Thymus (tissue), 11 donors: ENCODE measurements around the gene LILRB4. TPM values are rescaled to one million over a fixed set of nuclear protein-coding genes. Genes with fewer than 3 reads are reported as not detected.
"Not testable (repeated sequence)": the region's sequence is repeated elsewhere in the genome, so short reads cannot be mapped to it uniquely, and the experiment has no call there.

Source experiments
- DNase-seq, 9 donors: peaks; one replicate each; pipeline ENCODE4 v3.0.0-alpha.2; 2013; ENCODE audit warnings: low spot score in 9 of 9, low read depth in 6 of 9, missing footprints in 1 of 9
- H3K27ac ChIP-seq, 2 donors: one replicate each; pipeline ENCODE4 v1.5.1; 2013; ENCODE audit warnings: control low read depth in 1 of 2, low read depth in 1 of 2, low read length in 1 of 2, mild to moderate bottlenecking in 1 of 2, moderate library complexity in 1 of 2
- H3K27me3 ChIP-seq, 2 donors: one replicate each; pipeline ENCODE4 v1.5.1; 2013; ENCODE audit warnings: low read length in 1 of 2; ENCODE audit not compliant: control insufficient read depth in 2 of 2, insufficient read depth in 1 of 2
- H3K36me3 ChIP-seq, 2 donors: one replicate each; pipeline ENCODE4 v1.5.1; 2013; ENCODE audit warnings: low read length in 1 of 2, mild to moderate bottlenecking in 1 of 2, moderate library complexity in 1 of 2; ENCODE audit not compliant: control insufficient read depth in 2 of 2, insufficient read depth in 2 of 2
- H3K4me1 ChIP-seq, 2 donors: one replicate each; pipeline ENCODE4 v1.5.1; 2013; ENCODE audit warnings: low read length in 2 of 2; ENCODE audit not compliant: control insufficient read depth in 2 of 2, insufficient read depth in 2 of 2
- H3K4me3 ChIP-seq, 2 donors: one replicate each; pipeline ENCODE4 v1.5.1; 2013; ENCODE audit warnings: low read length in 2 of 2, control low read depth in 1 of 2, mild to moderate bottlenecking in 1 of 2
- H3K9me3 ChIP-seq, 2 donors: one replicate each; pipeline ENCODE4 v1.5.1; 2013; ENCODE audit warnings: low read length in 1 of 2, mild to moderate bottlenecking in 1 of 2; ENCODE audit not compliant: control insufficient read depth in 2 of 2, insufficient read depth in 1 of 2
- WGBS: extraction: QIAGEN DNeasy Blood & Tissue Kit; methylation state at CpG from one replicate; pipeline ENCODE4 v1.1.7; 2013; 5-methylcytosine and 5-hydroxymethylcytosine counted together
- polyA plus RNA-seq: library from polyadenylated mRNA; stranded (reverse); fragments of 200-250 nt; gene quantifications from one replicate; pipeline ENCODE4 v1.2.3, GENCODE V29; 2013
- total RNA-seq: library from RNA; stranded (reverse); fragments of 120-200 nt; gene quantifications from one replicate; pipeline ENCODE4 v1.2.4, GENCODE V29; 2013
- donor health status: healthy.

The LILRB4 gene
- total and polyA plus RNA-seq, 2 donors, result 4.2 to 14.4 TPM

DNA sequence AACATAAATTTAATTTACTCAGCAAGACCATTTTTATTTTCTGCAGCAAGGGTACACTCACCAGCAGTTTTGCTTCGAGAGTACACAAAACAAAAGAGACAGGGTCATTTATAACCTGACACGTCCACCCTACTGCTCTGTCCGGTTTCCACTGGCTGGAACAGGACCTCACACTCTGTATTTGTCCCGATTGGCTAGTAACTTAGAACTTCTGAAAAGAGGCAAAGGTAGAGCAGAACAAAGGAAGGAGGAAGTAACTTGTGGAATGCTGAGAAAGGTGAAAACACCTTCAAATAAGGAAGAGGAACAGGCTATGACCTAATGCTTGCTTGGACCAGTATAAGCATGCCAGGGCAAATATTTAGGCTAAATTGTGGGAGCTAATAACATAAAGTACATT lies 34.9 kb upstream of the LILRB4 start:
- H3K9me3 ChIP-seq, H3K27ac ChIP-seq, H3K4me3 ChIP-seq, H3K27me3 ChIP-seq, H3K36me3 ChIP-seq, DNase-seq, H3K4me1 ChIP-seq: not testable (repeated sequence)
- WGBS, result 91% methylated on average over 4 of the region's 4 CpGs

DNA sequence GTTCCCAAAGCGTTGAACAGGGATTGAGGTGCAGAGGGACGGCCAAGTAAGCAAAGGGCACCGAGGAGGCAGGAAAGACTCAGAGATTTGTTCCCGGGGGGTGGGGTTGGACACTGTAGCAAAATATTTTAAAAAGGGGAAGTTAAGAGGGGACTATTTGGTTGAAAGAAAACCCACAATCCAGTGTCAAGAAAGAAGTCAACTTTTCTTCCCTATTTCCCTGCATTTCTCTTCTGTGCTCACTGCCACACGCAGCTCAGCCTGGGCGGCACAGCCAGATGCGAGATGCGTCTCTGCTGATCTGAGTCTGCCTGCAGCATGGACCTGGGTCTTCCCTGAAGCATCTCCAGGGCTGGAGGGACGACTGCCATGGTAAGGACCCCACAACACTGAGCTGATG lies 32.5 kb upstream of the LILRB4 start, which contains the start of gene LILRB1:
TSS of gene LILRB1 (plus strand) at position 223 of the 400 bp plus-strand sequence. CDS start 590 bp downstream, outside the sequence.
- H3K4me1 ChIP-seq, H3K27ac ChIP-seq, H3K36me3 ChIP-seq, H3K4me3 ChIP-seq, DNase-seq, H3K27me3 ChIP-seq, H3K9me3 ChIP-seq: not testable (repeated sequence)
- WGBS, result 20% methylated on average over 9 of the region's 9 CpGs

DNA sequence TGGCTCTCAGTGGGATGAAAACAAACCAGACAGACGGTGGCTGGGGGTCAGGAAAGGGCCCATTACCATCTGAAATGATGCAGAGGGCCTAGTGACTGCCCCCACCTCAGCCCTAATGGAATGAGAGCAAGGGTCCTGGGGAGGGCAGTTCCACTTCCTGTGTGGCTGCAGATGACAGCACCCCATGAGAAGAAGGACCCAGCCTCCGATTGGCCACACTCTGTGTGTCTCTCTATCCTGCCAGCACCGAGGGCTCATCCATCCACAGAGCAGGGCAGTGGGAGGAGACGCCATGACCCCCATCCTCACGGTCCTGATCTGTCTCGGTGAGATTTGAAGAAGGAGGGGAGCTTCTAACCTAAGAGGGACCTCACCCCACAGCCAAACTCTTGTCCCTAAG lies 32.0 kb upstream of the LILRB4 start:
- Histone ChIP-seq H3K4me3 (no peak overlapping the region), H3K9me3 (peaks cover 0 to 3% of the 10 kb centered on the region in 2 donors), H3K4me1 (no peaks in the 10 kb centered on the region), H3K27me3 (no peaks in the 10 kb centered on the region), H3K27ac (no peak overlapping the region), H3K36me3 (no peaks in the 10 kb centered on the region)
- 66% methylated on average over 6 of the region's 6 CpGs for WGBS
- DNase-seq, result no peak

DNA sequence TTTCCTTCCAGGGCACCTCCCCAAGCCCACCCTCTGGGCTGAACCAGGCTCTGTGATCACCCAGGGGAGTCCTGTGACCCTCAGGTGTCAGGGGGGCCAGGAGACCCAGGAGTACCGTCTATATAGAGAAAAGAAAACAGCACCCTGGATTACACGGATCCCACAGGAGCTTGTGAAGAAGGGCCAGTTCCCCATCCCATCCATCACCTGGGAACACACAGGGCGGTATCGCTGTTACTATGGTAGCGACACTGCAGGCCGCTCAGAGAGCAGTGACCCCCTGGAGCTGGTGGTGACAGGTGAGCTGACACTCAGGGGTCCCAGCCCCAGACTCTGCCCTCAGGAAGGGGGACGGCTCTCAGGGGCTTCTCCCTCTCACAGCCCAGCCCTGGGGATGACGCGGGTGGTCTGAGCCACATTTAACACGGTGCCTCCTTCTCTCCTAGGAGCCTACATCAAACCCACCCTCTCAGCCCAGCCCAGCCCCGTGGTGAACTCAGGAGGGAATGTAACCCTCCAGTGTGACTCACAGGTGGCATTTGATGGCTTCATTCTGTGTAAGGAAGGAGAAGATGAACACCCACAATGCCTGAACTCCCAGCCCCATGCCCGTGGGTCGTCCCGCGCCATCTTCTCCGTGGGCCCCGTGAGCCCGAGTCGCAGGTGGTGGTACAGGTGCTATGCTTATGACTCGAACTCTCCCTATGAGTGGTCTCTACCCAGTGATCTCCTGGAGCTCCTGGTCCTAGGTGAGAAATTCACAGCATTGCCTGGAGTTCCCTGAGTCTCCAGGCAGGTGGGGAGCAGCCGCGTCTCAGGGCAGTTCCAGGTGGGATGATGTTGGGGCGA lies 31.1 kb upstream of the LILRB4 start:
- H3K4me3 ChIP-seq, H3K27ac ChIP-seq, DNase-seq, H3K36me3 ChIP-seq, H3K9me3 ChIP-seq, H3K27me3 ChIP-seq, H3K4me1 ChIP-seq: not testable (repeated sequence)
- WGBS, result 88% methylated on average over 23 of the region's 23 CpGs

DNA sequence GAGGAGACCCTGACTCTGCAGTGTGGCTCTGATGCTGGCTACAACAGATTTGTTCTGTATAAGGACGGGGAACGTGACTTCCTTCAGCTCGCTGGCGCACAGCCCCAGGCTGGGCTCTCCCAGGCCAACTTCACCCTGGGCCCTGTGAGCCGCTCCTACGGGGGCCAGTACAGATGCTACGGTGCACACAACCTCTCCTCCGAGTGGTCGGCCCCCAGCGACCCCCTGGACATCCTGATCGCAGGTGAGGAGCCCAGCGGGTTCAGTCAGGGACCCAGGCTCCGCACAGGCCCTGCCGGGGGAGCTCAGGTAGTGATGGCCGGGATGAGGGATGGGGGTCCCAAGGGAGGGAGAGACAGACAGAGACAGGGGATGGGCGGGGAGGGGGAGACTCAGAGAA lies 30.3 kb upstream of the LILRB4 start:
- not testable (repeated sequence) for H3K9me3 ChIP-seq, H3K27ac ChIP-seq, H3K4me3 ChIP-seq, H3K27me3 ChIP-seq, H3K4me1 ChIP-seq, DNase-seq, H3K36me3 ChIP-seq
- WGBS, result 87% methylated on average over 16 of the region's 16 CpGs

DNA sequence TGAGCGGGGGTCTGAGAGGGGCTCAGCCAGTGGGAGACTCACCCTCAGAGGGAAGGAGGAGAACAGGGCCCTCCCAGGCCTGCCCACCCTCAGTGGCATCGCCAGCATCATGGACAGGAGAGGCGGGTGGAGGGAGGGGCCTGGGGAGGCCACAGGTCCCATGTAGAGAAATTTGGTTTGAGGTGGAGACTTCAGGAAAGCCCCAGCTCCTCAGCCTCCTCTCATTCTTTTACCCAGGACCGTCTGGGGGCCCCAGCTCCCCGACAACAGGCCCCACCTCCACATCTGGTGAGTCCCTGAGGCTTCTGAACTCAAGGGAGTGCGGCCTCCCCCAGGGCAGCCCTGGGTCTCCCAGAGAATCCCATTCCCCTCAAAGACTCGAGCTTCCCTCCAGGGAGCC lies 29.4 kb upstream of the LILRB4 start:
- Histone ChIP-seq H3K4me1 (no peaks in the 10 kb centered on the region), H3K27me3 (no peaks in the 10 kb centered on the region), H3K36me3 (no peaks in the 10 kb centered on the region), H3K9me3 (no peaks in the 10 kb centered on the region), H3K27ac (no peak overlapping the region), H3K4me3 (no peak overlapping the region)
- DNase-seq, result no peak
- 87% methylated on average over 7 of the region's 7 CpGs for WGBS

DNA sequence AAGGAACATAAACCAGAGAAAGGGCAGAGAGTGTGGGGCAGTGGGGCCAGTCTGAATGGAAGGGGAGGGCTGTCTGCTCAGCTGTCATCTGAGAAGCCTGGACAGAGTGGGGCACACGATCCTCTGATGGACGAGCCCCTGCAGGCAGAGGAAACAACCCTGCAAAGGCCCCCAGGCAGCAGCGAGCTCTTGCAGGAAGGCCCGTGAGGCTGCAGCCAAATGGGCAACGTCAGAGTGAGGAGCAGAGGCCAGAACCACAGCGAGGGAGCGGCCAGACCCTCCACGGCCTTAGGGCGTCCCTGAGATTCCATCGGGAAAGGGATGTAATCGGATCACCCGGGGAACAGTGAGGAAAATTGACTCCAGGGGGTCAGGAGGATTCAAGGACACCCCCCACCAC lies 26.7 kb upstream of the LILRB4 start:
- not testable (repeated sequence) for H3K9me3 ChIP-seq, DNase-seq, H3K27ac ChIP-seq, H3K4me1 ChIP-seq, H3K4me3 ChIP-seq, H3K27me3 ChIP-seq, H3K36me3 ChIP-seq
- WGBS, result 64% methylated on average over 12 of the region's 12 CpGs

DNA sequence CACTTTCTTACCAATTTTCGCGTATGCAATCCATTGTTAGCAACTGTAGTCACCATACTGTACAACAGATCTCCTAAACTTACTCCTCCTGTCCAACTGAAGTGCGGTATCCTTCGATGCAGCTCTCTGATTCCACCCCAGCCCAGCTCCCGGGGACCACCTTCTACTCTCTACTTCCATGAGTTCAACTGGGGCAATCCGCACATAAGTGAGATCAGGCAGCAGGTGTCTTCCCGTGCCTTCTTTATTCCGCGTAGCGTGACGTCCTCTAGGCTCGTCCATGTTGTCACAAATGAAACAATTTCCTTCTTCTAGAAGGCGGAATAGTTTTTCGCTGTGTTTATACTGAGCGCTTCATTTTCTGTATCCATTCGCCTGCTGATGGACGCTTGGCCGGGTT lies 24.1 kb upstream of the LILRB4 start:
- no peaks in the 10 kb centered on the region for H3K9me3 ChIP-seq
- no peaks in the 10 kb centered on the region for H3K36me3 ChIP-seq
- H3K27ac ChIP-seq, result no peak overlapping the region
- H3K27me3 ChIP-seq, result no peaks in the 10 kb centered on the region
- WGBS, result 95% methylated on average over 18 of the region's 18 CpGs
- no peak overlapping the region for H3K4me3 ChIP-seq
- DNase-seq, result no peak
- H3K4me1 ChIP-seq, result no peaks in the 10 kb centered on the region

DNA sequence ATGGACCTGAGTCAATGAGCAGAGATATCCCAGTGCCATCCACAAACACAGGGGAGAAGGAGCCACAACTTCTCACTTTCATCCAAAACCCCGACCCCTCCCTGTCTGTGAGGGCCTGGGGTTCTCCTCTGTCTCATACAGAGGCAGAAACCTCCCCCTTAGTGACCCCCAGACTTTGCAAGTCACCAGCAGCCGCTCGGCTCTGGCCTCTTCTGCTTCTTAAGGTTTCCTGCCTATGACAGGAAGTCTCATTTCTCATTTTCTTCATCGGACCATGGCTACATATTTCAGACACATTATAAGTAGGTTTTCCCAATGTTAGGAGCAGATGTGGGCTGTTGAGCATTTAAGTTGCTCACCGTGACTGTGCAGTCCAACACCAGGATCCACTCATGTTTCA lies 19.8 kb upstream of the LILRB4 start:
- not testable (repeated sequence) for DNase-seq, H3K27me3 ChIP-seq, H3K36me3 ChIP-seq, H3K4me1 ChIP-seq, H3K4me3 ChIP-seq, H3K9me3 ChIP-seq, H3K27ac ChIP-seq
- WGBS, result 25% methylated on average over 5 of the region's 5 CpGs
